HEK293 (cell line): Measurements from ENCODE around the gene TPI1.

ENCODE experiments used
- GLI4 ChIP-seq: fragments of 450-650 bp; formaldehyde crosslinking; IDR thresholded peaks from 2 replicates; pipeline ENCODE4 v1.5.1; 2016; ENCODE audit warnings: missing biosample characterization, missing genetic modification characterization
- KLF1 ChIP-seq: fragments of 450-650 bp; formaldehyde crosslinking; IDR thresholded peaks from 2 replicates; pipeline ENCODE4 v1.5.1; 2016; ENCODE audit warnings: missing biosample characterization, missing genetic modification characterization
- KLF16 ChIP-seq: fragments of 450-650 bp; formaldehyde crosslinking; IDR thresholded peaks from 2 replicates; pipeline ENCODE4 v1.5.1; 2017; ENCODE audit warnings: missing biosample characterization, missing genetic modification characterization
- MEIS1 ChIP-seq: sonication (generic); formaldehyde crosslinking; IDR thresholded peaks from 2 replicates; pipeline ENCODE4 v1.8.1; 2022; ENCODE audit warnings: missing genetic modification reagents, mild to moderate bottlenecking, borderline replicate concordance
- PRDM10 ChIP-seq: fragments of 450-650 bp; formaldehyde crosslinking; IDR thresholded peaks from 2 replicates; pipeline ENCODE4 v1.5.1; 2016; ENCODE audit warnings: missing biosample characterization, missing genetic modification characterization
- SP2 ChIP-seq: fragments of 450-650 bp; formaldehyde crosslinking; IDR thresholded peaks from 2 replicates; pipeline ENCODE4 v1.5.1; 2016; ENCODE audit warnings: missing biosample characterization, missing genetic modification characterization
- WT1 ChIP-seq: fragments of 450-650 bp; formaldehyde crosslinking; IDR thresholded peaks from 2 replicates; pipeline ENCODE4 v1.5.1; 2016; ENCODE audit warnings: missing biosample characterization, missing genetic modification characterization
- ZBTB7A ChIP-seq: fragments of 450-650 bp; formaldehyde crosslinking; IDR thresholded peaks from 2 replicates; pipeline ENCODE4 v1.5.1; 2016; ENCODE audit warnings: low read depth, missing biosample characterization, missing genetic modification characterization
- ZNF112 ChIP-seq: fragments of 450-650 bp; formaldehyde crosslinking; IDR thresholded peaks from 2 replicates; pipeline ENCODE4 v1.5.0; 2017; ENCODE audit warnings: missing biosample characterization, missing genetic modification characterization
- ZNF132 ChIP-seq: fragments of 450-650 bp; formaldehyde crosslinking; IDR thresholded peaks from 2 replicates; pipeline ENCODE4 v1.5.1; 2017; ENCODE audit warnings: missing biosample characterization, missing genetic modification characterization, borderline replicate concordance
- ZNF221 ChIP-seq: fragments of 450-650 bp; formaldehyde crosslinking; IDR thresholded peaks from 2 replicates; pipeline ENCODE4 v1.5.1; 2017; ENCODE audit warnings: missing biosample characterization, missing genetic modification characterization, borderline replicate concordance
- ZNF24 ChIP-seq: fragments of 450-650 bp; formaldehyde crosslinking; IDR thresholded peaks from 2 replicates; pipeline ENCODE4 v1.5.1; 2016; ENCODE audit warnings: missing biosample characterization, missing genetic modification characterization
- ZNF266 ChIP-seq: fragments of 450-650 bp; formaldehyde crosslinking; IDR thresholded peaks from 2 replicates; pipeline ENCODE4 v1.5.1; 2016; ENCODE audit warnings: missing biosample characterization, missing genetic modification characterization, low read depth
- ZNF341 ChIP-seq: fragments of 450-650 bp; formaldehyde crosslinking; IDR thresholded peaks from 2 replicates; pipeline ENCODE4; 2016; ENCODE audit warnings: low read depth, missing biosample characterization, missing genetic modification characterization
- ZNF391 ChIP-seq: fragments of 450-650 bp; formaldehyde crosslinking; IDR thresholded peaks from 2 replicates; pipeline ENCODE4 v1.5.1; 2016; ENCODE audit warnings: low read depth, missing biosample characterization, missing genetic modification characterization, borderline replicate concordance
- ZNF513 ChIP-seq: fragments of 450-650 bp; IDR thresholded peaks from 2 replicates; pipeline ENCODE4 v1.5.1; 2018; ENCODE audit warnings: missing biosample characterization, missing genetic modification characterization
- ZNF561 ChIP-seq: fragments of 450-650 bp; IDR thresholded peaks from 2 replicates; pipeline ENCODE4 v1.5.1; 2018; ENCODE audit warnings: missing biosample characterization, missing genetic modification characterization, borderline replicate concordance
- ZNF777 ChIP-seq: fragments of 450-650 bp; formaldehyde crosslinking; IDR thresholded peaks from 2 replicates; pipeline ENCODE4 v1.5.1; 2017; ENCODE audit warnings: missing biosample characterization, missing genetic modification characterization, borderline replicate concordance
- ZNF785 ChIP-seq: fragments of 450-650 bp; formaldehyde crosslinking; IDR thresholded peaks from 2 replicates; pipeline ENCODE4 v1.5.1; 2016; ENCODE audit warnings: missing biosample characterization, missing genetic modification characterization
- ZNF843 ChIP-seq: fragments of 450-650 bp; formaldehyde crosslinking; IDR thresholded peaks from 2 replicates; pipeline ENCODE4 v1.5.1; 2016; ENCODE audit warnings: missing biosample characterization, missing genetic modification characterization
- ZSCAN16 ChIP-seq: fragments of 450-650 bp; formaldehyde crosslinking; IDR thresholded peaks from 2 replicates; pipeline ENCODE4 v1.5.1; 2016; ENCODE audit warnings: missing biosample characterization, missing genetic modification characterization
- ZSCAN4 ChIP-seq: fragments of 450-650 bp; formaldehyde crosslinking; IDR thresholded peaks from 2 replicates; pipeline ENCODE4 v1.5.1; 2017; ENCODE audit warnings: missing biosample characterization, missing genetic modification characterization
- TF ChIP-seq, protein P1 (sequence below): fragments of 450-650 bp; formaldehyde crosslinking; IDR thresholded peaks from 2 replicates; pipeline ENCODE4 v1.5.1; 2016; ENCODE audit warnings: missing biosample characterization, missing genetic modification characterization
- TF ChIP-seq, protein P2 (sequence below): fragments of 450-650 bp; formaldehyde crosslinking; IDR thresholded peaks from 2 replicates; pipeline ENCODE4 v1.5.1; 2017; ENCODE audit warnings: missing biosample characterization, missing genetic modification characterization
- TF ChIP-seq, protein P3 (sequence below): fragments of 450-650 bp; formaldehyde crosslinking; IDR thresholded peaks from 2 replicates; pipeline ENCODE4 v1.5.1; 2016; ENCODE audit warnings: missing biosample characterization, missing genetic modification characterization, borderline replicate concordance

Gene TPI1

DNA sequence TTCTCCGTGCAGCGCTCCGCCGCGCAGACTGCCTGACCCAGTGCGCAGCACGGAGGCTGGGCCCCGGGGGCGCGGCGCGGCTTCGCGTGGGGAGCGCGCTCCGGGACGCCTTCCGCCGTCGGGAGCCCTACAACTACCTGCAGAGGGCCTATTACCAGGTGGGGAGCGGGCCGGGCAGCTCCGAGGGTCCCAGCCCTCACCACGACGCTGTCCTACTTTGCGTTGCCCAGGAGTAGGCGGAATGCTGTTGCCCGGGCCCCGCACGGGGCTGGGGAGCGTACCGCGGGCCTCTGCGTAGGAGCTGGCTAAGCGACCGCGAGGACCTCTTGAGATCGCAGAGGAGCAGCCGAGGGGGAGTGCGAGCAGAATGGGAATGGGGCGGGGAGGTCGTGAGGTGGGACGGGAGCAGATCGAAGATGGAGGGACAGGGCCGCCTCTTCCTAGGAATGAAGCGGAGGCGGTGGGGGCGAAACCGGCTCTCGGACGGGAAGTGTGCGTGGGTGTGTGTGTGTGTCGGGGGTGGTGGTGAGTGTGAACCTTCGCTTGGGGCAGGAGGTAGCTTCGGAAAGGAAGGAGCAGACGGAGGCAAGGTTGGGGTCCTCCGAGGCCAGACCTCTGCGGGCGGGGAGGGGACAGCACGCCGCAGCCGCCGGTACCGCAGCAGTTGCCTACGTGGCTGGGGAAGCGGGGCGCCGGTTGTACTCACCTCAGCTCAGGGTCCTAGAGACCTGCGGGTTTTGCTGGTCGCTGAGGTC is 38.4 kb upstream of the TPI1 start (continued):
- TF ChIP-seq, protein P1, sequence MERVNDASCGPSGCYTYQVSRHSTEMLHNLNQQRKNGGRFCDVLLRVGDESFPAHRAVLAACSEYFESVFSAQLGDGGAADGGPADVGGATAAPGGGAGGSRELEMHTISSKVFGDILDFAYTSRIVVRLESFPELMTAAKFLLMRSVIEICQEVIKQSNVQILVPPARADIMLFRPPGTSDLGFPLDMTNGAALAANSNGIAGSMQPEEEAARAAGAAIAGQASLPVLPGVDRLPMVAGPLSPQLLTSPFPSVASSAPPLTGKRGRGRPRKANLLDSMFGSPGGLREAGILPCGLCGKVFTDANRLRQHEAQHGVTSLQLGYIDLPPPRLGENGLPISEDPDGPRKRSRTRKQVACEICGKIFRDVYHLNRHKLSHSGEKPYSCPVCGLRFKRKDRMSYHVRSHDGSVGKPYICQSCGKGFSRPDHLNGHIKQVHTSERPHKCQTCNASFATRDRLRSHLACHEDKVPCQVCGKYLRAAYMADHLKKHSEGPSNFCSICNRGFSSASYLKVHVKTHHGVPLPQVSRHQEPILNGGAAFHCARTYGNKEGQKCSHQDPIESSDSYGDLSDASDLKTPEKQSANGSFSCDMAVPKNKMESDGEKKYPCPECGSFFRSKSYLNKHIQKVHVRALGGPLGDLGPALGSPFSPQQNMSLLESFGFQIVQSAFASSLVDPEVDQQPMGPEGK, result peak; percentile 97
- TF ChIP-seq ZNF513 (tag by site-specific recombination), result no peak
- TF ChIP-seq ZBTB7A (tag by site-specific recombination), result peak; percentile 75
- no peak for TF ChIP-seq ZNF24
- peak; percentile 80 for TF ChIP-seq SP2
- peak; percentile 8; the same call in 1 of the 2 replicates for TF ChIP-seq ZNF266 (tag by site-specific recombination)
- peak; percentile 59 for TF ChIP-seq PRDM10 (tag by site-specific recombination)
- peak; percentile 90 for TF ChIP-seq ZNF391 (tag by site-specific recombination)
- TF ChIP-seq ZNF112 (tag by site-specific recombination), result no peak
- TF ChIP-seq ZSCAN4 (tag by site-specific recombination), result peak; percentile 58; the same call in 1 of the 2 replicates
- TF ChIP-seq ZSCAN16, result no peak
- TF ChIP-seq WT1 (tag by site-specific recombination), result peak; percentile 65; the same call in 1 of the 2 replicates
- TF ChIP-seq GLI4 (tag by site-specific recombination), result peak; percentile 86; the same call in 1 of the 2 replicates
- TF ChIP-seq, protein P2, sequence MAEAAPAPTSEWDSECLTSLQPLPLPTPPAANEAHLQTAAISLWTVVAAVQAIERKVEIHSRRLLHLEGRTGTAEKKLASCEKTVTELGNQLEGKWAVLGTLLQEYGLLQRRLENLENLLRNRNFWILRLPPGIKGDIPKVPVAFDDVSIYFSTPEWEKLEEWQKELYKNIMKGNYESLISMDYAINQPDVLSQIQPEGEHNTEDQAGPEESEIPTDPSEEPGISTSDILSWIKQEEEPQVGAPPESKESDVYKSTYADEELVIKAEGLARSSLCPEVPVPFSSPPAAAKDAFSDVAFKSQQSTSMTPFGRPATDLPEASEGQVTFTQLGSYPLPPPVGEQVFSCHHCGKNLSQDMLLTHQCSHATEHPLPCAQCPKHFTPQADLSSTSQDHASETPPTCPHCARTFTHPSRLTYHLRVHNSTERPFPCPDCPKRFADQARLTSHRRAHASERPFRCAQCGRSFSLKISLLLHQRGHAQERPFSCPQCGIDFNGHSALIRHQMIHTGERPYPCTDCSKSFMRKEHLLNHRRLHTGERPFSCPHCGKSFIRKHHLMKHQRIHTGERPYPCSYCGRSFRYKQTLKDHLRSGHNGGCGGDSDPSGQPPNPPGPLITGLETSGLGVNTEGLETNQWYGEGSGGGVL, result peak; percentile 85
- no peak for TF ChIP-seq ZNF132 (tag by site-specific recombination)
- TF ChIP-seq ZNF561 (tag by site-specific recombination), result peak; percentile 30; the same call in 1 of the 2 replicates
- TF ChIP-seq ZNF785 (tag by site-specific recombination), result 0 out of 2 replicates have a peak, but pooled peaks have one; percentile 18
- no peak for TF ChIP-seq ZNF221 (tag by site-specific recombination)
- peak; percentile 59 for TF ChIP-seq KLF1 (tag by site-specific recombination)
- TF ChIP-seq, protein P3, sequence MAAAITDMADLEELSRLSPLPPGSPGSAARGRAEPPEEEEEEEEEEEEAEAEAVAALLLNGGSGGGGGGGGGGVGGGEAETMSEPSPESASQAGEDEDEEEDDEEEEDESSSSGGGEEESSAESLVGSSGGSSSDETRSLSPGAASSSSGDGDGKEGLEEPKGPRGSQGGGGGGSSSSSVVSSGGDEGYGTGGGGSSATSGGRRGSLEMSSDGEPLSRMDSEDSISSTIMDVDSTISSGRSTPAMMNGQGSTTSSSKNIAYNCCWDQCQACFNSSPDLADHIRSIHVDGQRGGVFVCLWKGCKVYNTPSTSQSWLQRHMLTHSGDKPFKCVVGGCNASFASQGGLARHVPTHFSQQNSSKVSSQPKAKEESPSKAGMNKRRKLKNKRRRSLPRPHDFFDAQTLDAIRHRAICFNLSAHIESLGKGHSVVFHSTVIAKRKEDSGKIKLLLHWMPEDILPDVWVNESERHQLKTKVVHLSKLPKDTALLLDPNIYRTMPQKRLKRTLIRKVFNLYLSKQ (tag by site-specific recombination), result 0 out of 2 replicates have a peak, but pooled peaks have one; percentile 53
- peak; percentile 81 for TF ChIP-seq ZNF341 (tag by site-specific recombination)
- TF ChIP-seq KLF16 (tag by site-specific recombination), result peak; percentile 71; the same call in 1 of the 2 replicates
- peak; percentile 73; the same call in 1 of the 2 replicates for TF ChIP-seq ZNF843 (tag by site-specific recombination)
- peak; percentile 6; the same call in 1 of the 2 replicates for TF ChIP-seq ZNF777 (tag by site-specific recombination)
- TF ChIP-seq MEIS1 (CRISPR knock-in tag), result no peak
